ENCODE measurements around the gene UIMC1.
A peak's percentile ranks its signal among the peaks of the same experiment; 100 is the strongest.

UIMC1 gene

GRCh38 chr5:176955895-176956294 is 50.7 kb downstream of the UIMC1 start:
- no peaks in the 10 kb centered on the region for H3K4me1 Mint-ChIP-seq (ENCODE audit: low read depth)
- H3K4me3 Mint-ChIP-seq: no peak overlapping the region
- H3K36me3 Mint-ChIP-seq (ENCODE audit: low read depth): peaks cover 62% of the 10 kb centered on the region
- H3K27ac Mint-ChIP-seq: no peak overlapping the region
- H3K27me3 Mint-ChIP-seq: no peaks in the 10 kb centered on the region
- H3K9me3 Mint-ChIP-seq: no peaks in the 10 kb centered on the region

GRCh38 chr5:176954050-176954449 is 52.5 kb downstream of the UIMC1 start:
- no peaks in the 10 kb centered on the region for H3K4me1 Mint-ChIP-seq (ENCODE audit: low read depth)
- peaks cover 68% of the 10 kb centered on the region for H3K36me3 Mint-ChIP-seq (ENCODE audit: low read depth)
- no peaks in the 10 kb centered on the region for H3K9me3 Mint-ChIP-seq
- no peak overlapping the region for H3K27ac Mint-ChIP-seq
- no peaks in the 10 kb centered on the region for H3K27me3 Mint-ChIP-seq
- H3K4me3 Mint-ChIP-seq: no peak overlapping the region

GRCh38 chr5:176952531-176953193 is 53.9 kb downstream of the UIMC1 start:
- H3K36me3 Mint-ChIP-seq (ENCODE audit: low read depth): peaks cover 73% of the 10 kb centered on the region
- no peak overlapping the region for H3K4me3 Mint-ChIP-seq
- H3K27me3 Mint-ChIP-seq: no peaks in the 10 kb centered on the region
- H3K4me1 Mint-ChIP-seq (ENCODE audit: low read depth): no peaks in the 10 kb centered on the region
- no peak overlapping the region for H3K27ac Mint-ChIP-seq
- H3K9me3 Mint-ChIP-seq: no peaks in the 10 kb centered on the region

GRCh38 chr5:176948458-176948857 is 58.1 kb downstream of the UIMC1 start:
- Mint-ChIP-seq H3K27me3 (no peaks in the 10 kb centered on the region), H3K4me1 (ENCODE audit: low read depth) (no peaks in the 10 kb centered on the region), H3K9me3 (no peaks in the 10 kb centered on the region), H3K4me3 (no peak overlapping the region), H3K27ac (no peak overlapping the region), H3K36me3 (ENCODE audit: low read depth) (peaks cover 69% of the 10 kb centered on the region)

- no peak overlapping the region for H3K4me3 Mint-ChIP-seq
- no peaks in the 10 kb centered on the region for H3K4me1 Mint-ChIP-seq (ENCODE audit: low read depth)
- no peak overlapping the region for H3K27ac Mint-ChIP-seq
- peaks cover 69% of the 10 kb centered on the region for H3K36me3 Mint-ChIP-seq (ENCODE audit: low read depth)
- H3K9me3 Mint-ChIP-seq: no peaks in the 10 kb centered on the region
- no peaks in the 10 kb centered on the region for H3K27me3 Mint-ChIP-seq
These were observed 58.7 kb downstream of the UIMC1 start for GRCh38 chr5:176947847-176948246.

GRCh38 chr5:176944268-176944667 is 62.3 kb downstream of the UIMC1 start:
- Mint-ChIP-seq H3K4me3 (no peak overlapping the region), H3K36me3 (ENCODE audit: low read depth) (peaks cover 65% of the 10 kb centered on the region), H3K9me3 (no peaks in the 10 kb centered on the region), H3K27me3 (no peaks in the 10 kb centered on the region), H3K4me1 (ENCODE audit: low read depth) (no peaks in the 10 kb centered on the region), H3K27ac (peak overlapping the region; percentile 18)

GRCh38 chr5:176943816-176944215 is 62.8 kb downstream of the UIMC1 start:
- Mint-ChIP-seq H3K4me3 (no peak overlapping the region), H3K27me3 (no peaks in the 10 kb centered on the region), H3K36me3 (ENCODE audit: low read depth) (peaks cover 63% of the 10 kb centered on the region), H3K4me1 (ENCODE audit: low read depth) (no peaks in the 10 kb centered on the region), H3K27ac (no peak overlapping the region), H3K9me3 (no peaks in the 10 kb centered on the region)

DNA sequence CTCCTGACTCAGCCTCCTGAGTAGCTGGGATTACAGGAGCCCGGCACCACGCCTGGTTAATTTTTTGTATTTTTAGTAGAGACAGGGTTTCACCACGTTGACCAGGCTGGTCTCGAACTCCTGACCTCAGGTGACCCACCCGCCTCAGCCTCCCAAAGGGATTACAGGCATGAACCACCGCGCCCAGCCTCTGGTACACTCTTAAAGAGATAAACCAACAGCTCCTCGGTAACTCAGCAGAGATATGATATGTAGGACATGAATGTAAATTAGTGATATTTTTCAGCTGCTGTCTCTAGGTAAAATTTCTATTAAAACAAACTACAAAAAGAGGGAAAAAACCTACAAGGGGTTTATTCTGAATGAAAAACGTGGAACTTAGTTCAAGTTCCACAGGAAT is 64.6 kb downstream of the UIMC1 start:
- no peak overlapping the region for H3K27ac Mint-ChIP-seq
- no peaks in the 10 kb centered on the region for H3K4me1 Mint-ChIP-seq (ENCODE audit: low read depth)
- peaks cover 67% of the 10 kb centered on the region for H3K36me3 Mint-ChIP-seq (ENCODE audit: low read depth)
- H3K9me3 Mint-ChIP-seq: no peaks in the 10 kb centered on the region
- H3K27me3 Mint-ChIP-seq: no peaks in the 10 kb centered on the region
- H3K4me3 Mint-ChIP-seq: no peak overlapping the region

GRCh38 chr5:176938472-176938871 is 68.1 kb downstream of the UIMC1 start:
- H3K27ac Mint-ChIP-seq: peak overlapping the region; percentile 70
- H3K4me1 Mint-ChIP-seq (ENCODE audit: low read depth): peaks cover 23% of the 10 kb centered on the region
- no peaks in the 10 kb centered on the region for H3K9me3 Mint-ChIP-seq
- H3K4me3 Mint-ChIP-seq: no peak overlapping the region
- peaks cover 65% of the 10 kb centered on the region for H3K36me3 Mint-ChIP-seq (ENCODE audit: low read depth)
- H3K27me3 Mint-ChIP-seq: no peaks in the 10 kb centered on the region

GRCh38 chr5:176935017-176935416 is 71.6 kb downstream of the UIMC1 start:
- peak overlapping the region; percentile 0 for H3K4me3 Mint-ChIP-seq
- peak overlapping the region; percentile 77 for H3K27ac Mint-ChIP-seq
- peaks cover 68% of the 10 kb centered on the region for H3K36me3 Mint-ChIP-seq (ENCODE audit: low read depth)
- H3K27me3 Mint-ChIP-seq: no peaks in the 10 kb centered on the region
- peaks cover 30% of the 10 kb centered on the region for H3K4me1 Mint-ChIP-seq (ENCODE audit: low read depth)
- H3K9me3 Mint-ChIP-seq: no peaks in the 10 kb centered on the region

DNA sequence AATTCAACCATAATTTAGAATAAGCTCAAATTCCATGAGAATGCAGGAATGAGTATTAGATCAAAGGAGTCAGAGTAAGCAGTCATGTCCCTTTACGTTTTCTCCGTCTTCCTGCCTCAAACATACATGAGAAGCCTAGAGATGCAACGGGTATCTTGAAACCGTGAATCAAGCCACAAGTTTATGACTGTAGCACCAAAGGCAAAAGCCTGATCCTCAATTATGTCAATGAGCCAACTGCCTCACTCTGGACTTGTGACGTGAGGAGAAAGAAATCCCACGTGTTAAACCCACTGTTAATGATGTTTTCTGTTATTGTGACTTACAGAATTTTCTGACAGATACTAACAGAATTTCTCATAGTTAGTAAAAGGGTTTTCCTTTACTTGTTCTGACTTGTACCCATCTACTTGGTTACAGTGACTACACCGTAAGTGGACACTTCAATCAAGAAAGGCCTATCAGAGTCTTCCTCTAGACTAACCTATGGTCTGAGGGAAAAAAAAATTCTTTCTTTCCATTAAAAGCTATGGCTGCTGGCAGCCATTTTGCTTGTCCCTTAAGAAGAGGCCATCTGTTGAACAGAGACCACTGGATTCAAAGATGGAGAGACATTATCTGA is 72.2 kb downstream of the UIMC1 start:
- peaks cover 70% of the 10 kb centered on the region for H3K36me3 Mint-ChIP-seq (ENCODE audit: low read depth)

GRCh38 chr5:176929654-176930053 is 76.9 kb downstream of the UIMC1 start:
- H3K27ac Mint-ChIP-seq: no peak overlapping the region
- H3K36me3 Mint-ChIP-seq (ENCODE audit: low read depth): peaks cover 43% of the 10 kb centered on the region
- H3K4me3 Mint-ChIP-seq: no peak overlapping the region
- H3K4me1 Mint-ChIP-seq (ENCODE audit: low read depth): peaks cover 18% of the 10 kb centered on the region
- no peaks in the 10 kb centered on the region for H3K27me3 Mint-ChIP-seq
- H3K9me3 Mint-ChIP-seq: no peaks in the 10 kb centered on the region

More for the DNA sequence above, 72.2 kb downstream of the UIMC1 start:
- H3K27me3 Mint-ChIP-seq: no peaks in the 10 kb centered on the region
- peak overlapping the region; percentile 77 for H3K27ac Mint-ChIP-seq
- H3K4me1 Mint-ChIP-seq (ENCODE audit: low read depth): peaks cover 35% of the 10 kb centered on the region
- peak overlapping the region; percentile 0 for H3K4me3 Mint-ChIP-seq
- no peaks in the 10 kb centered on the region for H3K9me3 Mint-ChIP-seq

DNA sequence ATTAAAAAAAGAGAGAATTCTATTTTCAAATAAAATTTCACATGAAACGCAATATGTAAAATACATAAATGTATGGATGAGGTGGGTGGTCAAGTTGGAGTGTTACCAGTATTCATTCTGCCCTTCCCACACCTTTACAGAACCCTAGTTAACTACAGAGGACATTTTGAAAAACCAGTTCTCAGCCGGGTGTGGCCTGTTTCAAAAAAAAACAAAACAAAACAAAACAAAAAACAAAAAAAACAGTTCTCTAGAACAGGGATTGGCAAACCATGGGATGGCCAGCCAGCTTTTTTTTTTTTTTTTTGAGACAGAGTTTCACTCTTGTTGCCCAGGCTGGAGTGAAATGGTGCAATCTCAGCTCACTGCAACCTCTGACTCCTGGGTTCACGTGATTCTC is 79.0 kb downstream of the UIMC1 start:
- Mint-ChIP-seq H3K36me3 (ENCODE audit: low read depth) (peaks cover 35% of the 10 kb centered on the region), H3K4me1 (ENCODE audit: low read depth) (peaks cover 13% of the 10 kb centered on the region), H3K4me3 (no peak overlapping the region), H3K9me3 (no peaks in the 10 kb centered on the region), H3K27me3 (no peaks in the 10 kb centered on the region), H3K27ac (no peak overlapping the region)

GRCh38 chr5:176922817-176923216 is 83.8 kb downstream of the UIMC1 start:
- H3K4me3 Mint-ChIP-seq: no peak overlapping the region
- peaks cover 49% of the 10 kb centered on the region for H3K36me3 Mint-ChIP-seq (ENCODE audit: low read depth)
- no peaks in the 10 kb centered on the region for H3K27me3 Mint-ChIP-seq
- no peaks in the 10 kb centered on the region for H3K4me1 Mint-ChIP-seq (ENCODE audit: low read depth)
- no peaks in the 10 kb centered on the region for H3K9me3 Mint-ChIP-seq
- H3K27ac Mint-ChIP-seq: no peak overlapping the region

DNA sequence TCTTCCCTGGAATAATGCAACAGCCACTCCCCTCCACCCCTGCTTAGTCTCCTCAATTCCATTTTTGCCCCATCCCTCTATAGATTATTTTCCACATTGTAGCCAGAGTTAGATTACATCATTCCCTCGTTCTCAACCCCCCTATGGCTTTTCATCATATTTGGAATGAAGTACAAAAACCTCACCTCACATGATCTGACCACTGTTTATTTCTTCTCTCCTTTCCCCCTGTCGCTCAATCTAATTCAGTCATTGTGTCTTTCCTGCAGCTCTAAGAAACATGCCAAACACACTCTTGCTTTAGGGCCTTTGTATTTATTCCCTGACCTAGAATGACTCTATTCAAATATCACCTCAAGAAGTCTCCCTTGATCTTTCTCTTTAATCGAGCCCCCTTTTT is 84.9 kb downstream of the UIMC1 start:
- Mint-ChIP-seq H3K27me3 (no peaks in the 10 kb centered on the region), H3K4me3 (no peak overlapping the region), H3K27ac (no peak overlapping the region), H3K9me3 (no peaks in the 10 kb centered on the region), H3K4me1 (ENCODE audit: low read depth) (peaks cover 4% of the 10 kb centered on the region), H3K36me3 (ENCODE audit: low read depth) (peaks cover 48% of the 10 kb centered on the region)

GRCh38 chr5:176918613-176919012 is 88.0 kb downstream of the UIMC1 start:
- H3K27ac Mint-ChIP-seq: no peak overlapping the region

More at GRCh38 chr5:176918613-176919012, 88.0 kb downstream of the UIMC1 start:
- H3K27me3 Mint-ChIP-seq: no peaks in the 10 kb centered on the region
- no peaks in the 10 kb centered on the region for H3K9me3 Mint-ChIP-seq
- peaks cover 63% of the 10 kb centered on the region for H3K36me3 Mint-ChIP-seq (ENCODE audit: low read depth)
- H3K4me1 Mint-ChIP-seq (ENCODE audit: low read depth): peaks cover 16% of the 10 kb centered on the region
- H3K4me3 Mint-ChIP-seq: no peak overlapping the region
